Measurements from ENCODE around the gene GPR143.

DNA sequence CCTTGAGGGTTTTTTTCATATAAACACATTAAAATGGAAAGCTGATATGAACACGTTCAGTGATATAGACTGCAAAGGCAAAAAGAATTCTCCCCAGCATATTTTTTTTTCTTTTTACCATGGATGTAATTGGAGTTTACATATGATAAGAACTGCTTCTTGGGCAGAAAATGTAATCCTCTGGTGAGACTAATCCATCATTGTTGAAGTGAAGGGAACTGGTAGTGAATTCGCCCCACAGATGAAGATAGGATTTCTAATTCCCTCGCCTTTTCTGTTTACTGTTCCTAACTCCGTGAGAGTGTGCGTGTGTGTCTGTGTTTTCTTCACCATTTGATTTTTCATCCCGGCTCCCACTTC lies 88.9 kb downstream of the GPR143 start:
- TF ChIP-seq, protein P1, sequence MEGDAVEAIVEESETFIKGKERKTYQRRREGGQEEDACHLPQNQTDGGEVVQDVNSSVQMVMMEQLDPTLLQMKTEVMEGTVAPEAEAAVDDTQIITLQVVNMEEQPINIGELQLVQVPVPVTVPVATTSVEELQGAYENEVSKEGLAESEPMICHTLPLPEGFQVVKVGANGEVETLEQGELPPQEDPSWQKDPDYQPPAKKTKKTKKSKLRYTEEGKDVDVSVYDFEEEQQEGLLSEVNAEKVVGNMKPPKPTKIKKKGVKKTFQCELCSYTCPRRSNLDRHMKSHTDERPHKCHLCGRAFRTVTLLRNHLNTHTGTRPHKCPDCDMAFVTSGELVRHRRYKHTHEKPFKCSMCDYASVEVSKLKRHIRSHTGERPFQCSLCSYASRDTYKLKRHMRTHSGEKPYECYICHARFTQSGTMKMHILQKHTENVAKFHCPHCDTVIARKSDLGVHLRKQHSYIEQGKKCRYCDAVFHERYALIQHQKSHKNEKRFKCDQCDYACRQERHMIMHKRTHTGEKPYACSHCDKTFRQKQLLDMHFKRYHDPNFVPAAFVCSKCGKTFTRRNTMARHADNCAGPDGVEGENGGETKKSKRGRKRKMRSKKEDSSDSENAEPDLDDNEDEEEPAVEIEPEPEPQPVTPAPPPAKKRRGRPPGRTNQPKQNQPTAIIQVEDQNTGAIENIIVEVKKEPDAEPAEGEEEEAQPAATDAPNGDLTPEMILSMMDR (conservative IDR thresholded peaks at IDR 0.05; ENCODE audit: low read depth, low read length): no peak
- TF ChIP-seq POLR2A (IDR thresholded peaks at IDR 0.05; ENCODE audit: low read depth, low read length): no peak
- TF ChIP-seq RFX5 (IDR thresholded peaks at IDR 0.05; ENCODE audit: low read depth, low read length): no peak
- TF ChIP-seq SMC3 (IDR thresholded peaks at IDR 0.05; ENCODE audit: low read depth, low read length): no peak
- TF ChIP-seq MAZ (IDR thresholded peaks at IDR 0.05; ENCODE audit: borderline replicate concordance, low read depth, low read length): no peak
- TF ChIP-seq MXI1 (IDR thresholded peaks at IDR 0.05; ENCODE audit: borderline replicate concordance, low read depth, low read length): no peak
- no peak for TF ChIP-seq CEBPB (IDR thresholded peaks at IDR 0.05; ENCODE audit: low read depth, low read length)
- TF ChIP-seq BHLHE40 (IDR thresholded peaks at IDR 0.05; ENCODE audit: low read depth, low read length): no peak
- no peak for TF ChIP-seq NFE2L2 (IDR thresholded peaks at IDR 0.05; ENCODE audit: low read depth, low read length)
- TF ChIP-seq RAD21 (IDR thresholded peaks at IDR 0.05; ENCODE audit: low read length): no peak
- TF ChIP-seq FOS (IDR thresholded peaks at IDR 0.05; ENCODE audit: low read depth, low read length): no peak
